IMR-90 (cell line): ENCODE results near the gene PTPRK. TPM values are rescaled to one million over a fixed set of nuclear protein-coding genes. Genes with fewer than 3 reads are reported as not detected.
A peak's percentile ranks its signal among the peaks of the same experiment; 100 is the strongest.

Experiments used
- ATAC-seq: fragments of 200-7000 bp; cut with Tn5 transposase; 2 replicates; pipeline ENCODE4 v1.9.1; 2020; ENCODE audit warnings: low read depth, mild to moderate bottlenecking, moderate library complexity
- BruUV-seq: library from RNA; stranded (reverse); fragments of 400-500 nt; replicated peaks from 2 replicates; lab custom pipeline; 2021; lab: Mats Ljungman, UMichigan
- CTCF ChIA-PET: fragments of 300-600 bp; formaldehyde crosslinking; extraction: SDS; loops from one replicate; lab custom pipeline; 2021; ENCODE audit warnings: antibody characterized with exemption; lab: Yijun Ruan, JAX
- POLR2A ChIA-PET: fragments of 300-600 bp; sonication (Branson Sonifier 250); formaldehyde crosslinking; loops from one replicate; lab custom pipeline; 2022; ENCODE audit warnings: antibody characterized with exemption; ENCODE audit not compliant: unreplicated experiment; lab: Charles Lee
- DNase-seq: peaks from one replicate; pipeline ENCODE4 v3.0.0; 2013
- H2AFZ ChIP-seq: replicated peaks from 2 replicates; pipeline ENCODE3; 2013; ENCODE audit warnings: low read length, mild to moderate bottlenecking; ENCODE audit not compliant: poor library complexity
- H2AK5ac ChIP-seq: 2 replicates; pipeline ENCODE4 v1.6.1; 2013; ENCODE audit warnings: low read depth, low read length, inconsistent platforms
- H2AK9ac ChIP-seq: replicated peaks from 2 replicates; pipeline ENCODE3; 2013; ENCODE audit warnings: mild to moderate bottlenecking, low read depth, low read length, moderate library complexity; ENCODE audit not compliant: poor library complexity
- H2BK120ac ChIP-seq: 2 replicates; pipeline ENCODE4 v1.6.1; 2013; ENCODE audit warnings: low read depth, low read length, inconsistent platforms
- H2BK15ac ChIP-seq: 3 replicates; pipeline ENCODE4 v1.6.1; 2013; ENCODE audit warnings: low read depth, low read length, inconsistent platforms
- H2BK20ac ChIP-seq: 2 replicates; pipeline ENCODE4 v1.6.1; 2013; ENCODE audit warnings: low read depth, mild to moderate bottlenecking, inconsistent platforms, low read length, moderate library complexity
- H2BK5ac ChIP-seq: 2 replicates; pipeline ENCODE4 v1.6.1; 2013; ENCODE audit warnings: mild to moderate bottlenecking, low read depth, low read length, inconsistent platforms; ENCODE audit not compliant: poor library complexity, severe bottlenecking
- H3K14ac ChIP-seq: replicated peaks from 2 replicates; pipeline ENCODE4 v1.6.1; 2013; ENCODE audit warnings: low read depth, low read length, inconsistent platforms
- H3K18ac ChIP-seq: 2 replicates; pipeline ENCODE4 v1.6.1; 2013; ENCODE audit warnings: low read depth, low read length, control low read depth
- H3K23ac ChIP-seq: 2 replicates; pipeline ENCODE4 v1.6.1; 2013; ENCODE audit warnings: low read depth, low read length, inconsistent platforms
- H3K27ac ChIP-seq: 2 replicates; pipeline ENCODE4 v1.5.1; 2013; ENCODE audit warnings: mild to moderate bottlenecking, control low read depth, low read length; ENCODE audit not compliant: insufficient read depth
- H3K27me3 ChIP-seq: 2 replicates; pipeline ENCODE4 v1.6.1; 2013; ENCODE audit warnings: low read length; ENCODE audit not compliant: control insufficient read depth, insufficient read depth
- H3K36me3 ChIP-seq: 2 replicates; pipeline ENCODE4 v1.6.1; 2013; ENCODE audit warnings: low read length, mixed read lengths; ENCODE audit not compliant: control insufficient read depth, insufficient read depth
- H3K4ac ChIP-seq: 2 replicates; pipeline ENCODE4 v1.6.1; 2013; ENCODE audit warnings: low read depth, low read length, inconsistent platforms
- H3K4me1 ChIP-seq: 2 replicates; pipeline ENCODE4 v1.6.1; 2013; ENCODE audit warnings: low read length, mixed read lengths; ENCODE audit not compliant: control insufficient read depth, insufficient read depth
- H3K4me2 ChIP-seq: 2 replicates; pipeline ENCODE4 v1.6.1; 2013; ENCODE audit warnings: low read depth, mild to moderate bottlenecking, control low read depth, low read length, moderate library complexity
- H3K4me3 ChIP-seq: 2 replicates; pipeline ENCODE4 v1.5.1; 2013; ENCODE audit warnings: low read depth, mild to moderate bottlenecking, control low read depth, low read length, moderate library complexity; ENCODE audit not compliant: insufficient read depth
- H3K56ac ChIP-seq: 2 replicates; pipeline ENCODE4 v1.6.1; 2013; ENCODE audit warnings: low read length, inconsistent platforms; ENCODE audit not compliant: insufficient read depth; ENCODE audit errors: extremely low read depth
- H3K79me1 ChIP-seq, 2 experiments: 2 replicates each; pipeline ENCODE4 v1.6.1; 2013; ENCODE audit warnings: low read length in 2 of 2, inconsistent platforms in 1 of 2, low read depth in 1 of 2
- H3K9ac ChIP-seq: 2 replicates; pipeline ENCODE4 v1.6.1; 2013; ENCODE audit warnings: low read depth, low read length, control low read depth
- H3K9me1 ChIP-seq: 2 replicates; pipeline ENCODE4 v1.6.1; 2013; ENCODE audit warnings: low read length, inconsistent platforms; ENCODE audit not compliant: insufficient read depth
- H3K9me3 ChIP-seq: 2 replicates; pipeline ENCODE4 v1.6.1; 2013; ENCODE audit warnings: low read length; ENCODE audit not compliant: control insufficient read depth, insufficient read depth
- H4K20me1 ChIP-seq: 2 replicates; pipeline ENCODE4 v1.6.1; 2013; ENCODE audit warnings: low read length, inconsistent platforms; ENCODE audit not compliant: insufficient read depth
- H4K5ac ChIP-seq: 2 replicates; pipeline ENCODE4 v1.6.1; 2013; ENCODE audit warnings: mild to moderate bottlenecking, low read depth, low read length, control low read depth
- H4K8ac ChIP-seq, 2 experiments: 2 replicates each; pipeline ENCODE4 v1.6.1; 2013; ENCODE audit warnings: low read depth in 2 of 2, low read length in 2 of 2, control low read depth in 1 of 2, inconsistent platforms in 1 of 2
- H4K91ac ChIP-seq: 2 replicates; pipeline ENCODE4 v1.6.1; 2013; ENCODE audit warnings: low read depth, low read length, inconsistent platforms; ENCODE audit not compliant: insufficient read depth
- BHLHE40 ChIP-seq: fragments of 150-350 bp; IDR thresholded peaks from 2 replicates; pipeline ENCODE4 v1.6.1; 2016; ENCODE audit warnings: mild to moderate bottlenecking, low read depth, low read length
- CEBPB ChIP-seq: IDR thresholded peaks from 2 replicates; pipeline ENCODE4 v1.6.1; 2012; ENCODE audit warnings: low read depth, low read length, improper control_type of control experiment
- CHD1 ChIP-seq: IDR thresholded peaks from 2 replicates; pipeline ENCODE4 v1.6.1; 2012; ENCODE audit warnings: low read depth, low read length, improper control_type of control experiment
- FOS ChIP-seq: fragments of 150-350 bp; IDR thresholded peaks from 2 replicates; pipeline ENCODE4 v1.6.1; 2016; ENCODE audit warnings: low read depth, low read length
- MAFK ChIP-seq: IDR thresholded peaks from 2 replicates; pipeline ENCODE4 v1.6.1; 2012; ENCODE audit warnings: low read depth, low read length, improper control_type of control experiment
- MAZ ChIP-seq: IDR thresholded peaks from 2 replicates; pipeline ENCODE4 v1.6.1; 2012; ENCODE audit warnings: low read depth, mild to moderate bottlenecking, low read length, improper control_type of control experiment, moderate library complexity, borderline replicate concordance
- MXI1 ChIP-seq: IDR thresholded peaks from 2 replicates; pipeline ENCODE4 v1.6.1; 2012; ENCODE audit warnings: low read depth, mild to moderate bottlenecking, low read length, moderate library complexity, borderline replicate concordance
- NFE2L2 ChIP-seq: fragments of 150-350 bp; IDR thresholded peaks from 2 replicates; pipeline ENCODE4 v1.6.1; 2016; ENCODE audit warnings: low read depth, mild to moderate bottlenecking, low read length
- POLR2A ChIP-seq: IDR thresholded peaks from 2 replicates; pipeline ENCODE4 v1.6.1; 2012; ENCODE audit warnings: mild to moderate bottlenecking, low read depth, low read length
- RAD21 ChIP-seq: IDR thresholded peaks from 2 replicates; pipeline ENCODE4 v1.6.1; 2012; ENCODE audit warnings: low read length, improper control_type of control experiment
- RCOR1 ChIP-seq: IDR thresholded peaks from 2 replicates; pipeline ENCODE4 v1.6.1; 2012; ENCODE audit warnings: mild to moderate bottlenecking, low read length, improper control_type of control experiment; ENCODE audit not compliant: insufficient replicate concordance
- RFX5 ChIP-seq: IDR thresholded peaks from 2 replicates; pipeline ENCODE4 v1.8.0; 2012; ENCODE audit warnings: low read depth, mild to moderate bottlenecking, low read length, moderate library complexity
- SMC3 ChIP-seq: fragments of 150-350 bp; IDR thresholded peaks from 2 replicates; pipeline ENCODE4 v1.6.1; 2016; ENCODE audit warnings: low read depth, mild to moderate bottlenecking, antibody characterized with exemption, low read length, moderate library complexity
- WGBS, 2 experiments: methylation state at CpG; one replicate each; pipeline versions ENCODE4 v1.1.5 to v1.1.7; 2013; ENCODE audit warnings: missing lambda C conversion rate in 2 of 2; ENCODE audit not compliant: insufficient read length in 1 of 2; ENCODE audit errors: extremely low coverage in 2 of 2; 5-methylcytosine and 5-hydroxymethylcytosine counted together
- dilution Hi-C: fragments of 300-500 bp; cut with HindIII; formaldehyde crosslinking; loops from one replicate; pipeline ENCODE4 v1.14.3; 2018; ENCODE audit warnings: low sequenced_read_pairs; ENCODE audit not compliant: unreplicated experiment
- in situ Hi-C: fragments of 300-500 bp; cut with MboI; formaldehyde crosslinking; loops from 3 replicates; pipeline ENCODE4 v1.14.3; 2019; ENCODE audit warnings: low sequenced_read_pairs, inconsistent platforms, mixed read lengths
- intact Hi-C: fragments of 100-400 bp; cut with micrococcal nuclease; formaldehyde crosslinking; loops from 2 replicates; pipeline ENCODE4 v1.10.0; 2022
- polyA plus RNA-seq, 3 experiments: library from polyadenylated mRNA; depleted of rRNA; stranded (reverse); fragments of >200 nt; gene quantifications; 2 replicates each; pipeline ENCODE4 v1.2.3, GENCODE V29; 2012; ENCODE audit warnings: low replicate concordance in 1 of 3
- total RNA-seq: library from RNA; depleted of rRNA; stranded (reverse); fragments of >200 nt; gene quantifications from 2 replicates; pipeline ENCODE4 v1.2.3, GENCODE V29; 2012
- TF ChIP-seq, protein P1 (sequence below): conservative IDR thresholded peaks from 2 replicates; pipeline ENCODE4 v1.5.1; 2012; ENCODE audit warnings: mild to moderate bottlenecking, low read depth, low read length, improper control_type of control experiment
- TF ChIP-seq, protein P2 (sequence below): fragments of 150-350 bp; IDR thresholded peaks from 2 replicates; pipeline ENCODE4 v1.6.1; 2016; ENCODE audit warnings: low read depth, mild to moderate bottlenecking, low read length, moderate library complexity, borderline replicate concordance
- TF ChIP-seq, protein P3 (sequence below): fragments of 150-350 bp; IDR thresholded peaks from 2 replicates; pipeline ENCODE4 v1.6.1; 2017; ENCODE audit warnings: mild to moderate bottlenecking, antibody characterized with exemption, low read length, low read depth

The PTPRK gene
- total and polyA plus RNA-seq, 2 of the 4 experiments (the other 2 are of a cell fraction) = 18.0 to 80.8 TPM

GRCh38 chr6:128336436-128337095 lies 183.8 kb downstream of the PTPRK start:
- intact Hi-C loops = loop anchor here (5.0 kb wide), 1 partner anchor 181 kb away; no protein-coding TSS in a partner anchor
- H3K27me3 ChIP-seq = no peaks in the 10 kb centered on the region
- H3K56ac ChIP-seq = no peak overlapping the region
- H3K4ac ChIP-seq = no peak overlapping the region
- dilution Hi-C loops = no loop called here
- no peak overlapping the region for H2BK120ac ChIP-seq
- no peak overlapping the region for H4K5ac ChIP-seq
- H3K4me2 ChIP-seq = no peak overlapping the region
- BruUV-seq = no TSS peak
- H2AK5ac ChIP-seq = no peak overlapping the region
- no peak overlapping the region for H3K4me3 ChIP-seq
- H3K9ac ChIP-seq = no peak overlapping the region
- POLR2A ChIA-PET = no interaction called here
- H3K36me3 ChIP-seq = 0 out of 2 replicates have a peak, but pooled peaks cover 2% of the 10 kb centered on the region
- DNase-seq (peak; percentile 5), ATAC-seq (no peak)
- H4K8ac ChIP-seq = no peak overlapping the region
- no peak overlapping the region for H2AFZ ChIP-seq
- no peak overlapping the region for H3K23ac ChIP-seq
- H3K9me3 ChIP-seq = no peaks in the 10 kb centered on the region
- no peaks in the 10 kb centered on the region; the same call in 1 of the 2 replicates for H3K9me1 ChIP-seq
- H2BK5ac ChIP-seq = no peak overlapping the region
- no peak overlapping the region for H3K18ac ChIP-seq
- H4K20me1 ChIP-seq = no peaks in the 10 kb centered on the region; the same call in 1 of the 2 replicates
- no peak overlapping the region for H2AK9ac ChIP-seq
- TF ChIP-seq RFX5 = no peak
- TF ChIP-seq FOS = no peak
- TF ChIP-seq CEBPB = no peak
- TF ChIP-seq CHD1 = no peak
- TF ChIP-seq BHLHE40 = no peak
- no peak for TF ChIP-seq RAD21
- TF ChIP-seq, protein P1, sequence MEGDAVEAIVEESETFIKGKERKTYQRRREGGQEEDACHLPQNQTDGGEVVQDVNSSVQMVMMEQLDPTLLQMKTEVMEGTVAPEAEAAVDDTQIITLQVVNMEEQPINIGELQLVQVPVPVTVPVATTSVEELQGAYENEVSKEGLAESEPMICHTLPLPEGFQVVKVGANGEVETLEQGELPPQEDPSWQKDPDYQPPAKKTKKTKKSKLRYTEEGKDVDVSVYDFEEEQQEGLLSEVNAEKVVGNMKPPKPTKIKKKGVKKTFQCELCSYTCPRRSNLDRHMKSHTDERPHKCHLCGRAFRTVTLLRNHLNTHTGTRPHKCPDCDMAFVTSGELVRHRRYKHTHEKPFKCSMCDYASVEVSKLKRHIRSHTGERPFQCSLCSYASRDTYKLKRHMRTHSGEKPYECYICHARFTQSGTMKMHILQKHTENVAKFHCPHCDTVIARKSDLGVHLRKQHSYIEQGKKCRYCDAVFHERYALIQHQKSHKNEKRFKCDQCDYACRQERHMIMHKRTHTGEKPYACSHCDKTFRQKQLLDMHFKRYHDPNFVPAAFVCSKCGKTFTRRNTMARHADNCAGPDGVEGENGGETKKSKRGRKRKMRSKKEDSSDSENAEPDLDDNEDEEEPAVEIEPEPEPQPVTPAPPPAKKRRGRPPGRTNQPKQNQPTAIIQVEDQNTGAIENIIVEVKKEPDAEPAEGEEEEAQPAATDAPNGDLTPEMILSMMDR = no peak
- TF ChIP-seq, protein P2, sequence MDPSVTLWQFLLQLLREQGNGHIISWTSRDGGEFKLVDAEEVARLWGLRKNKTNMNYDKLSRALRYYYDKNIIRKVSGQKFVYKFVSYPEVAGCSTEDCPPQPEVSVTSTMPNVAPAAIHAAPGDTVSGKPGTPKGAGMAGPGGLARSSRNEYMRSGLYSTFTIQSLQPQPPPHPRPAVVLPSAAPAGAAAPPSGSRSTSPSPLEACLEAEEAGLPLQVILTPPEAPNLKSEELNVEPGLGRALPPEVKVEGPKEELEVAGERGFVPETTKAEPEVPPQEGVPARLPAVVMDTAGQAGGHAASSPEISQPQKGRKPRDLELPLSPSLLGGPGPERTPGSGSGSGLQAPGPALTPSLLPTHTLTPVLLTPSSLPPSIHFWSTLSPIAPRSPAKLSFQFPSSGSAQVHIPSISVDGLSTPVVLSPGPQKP = no peak
- TF ChIP-seq NFE2L2 = no peak
- no peak for TF ChIP-seq RCOR1
- no peak for TF ChIP-seq MXI1
- no peak for TF ChIP-seq MAZ
- TF ChIP-seq, protein P3, sequence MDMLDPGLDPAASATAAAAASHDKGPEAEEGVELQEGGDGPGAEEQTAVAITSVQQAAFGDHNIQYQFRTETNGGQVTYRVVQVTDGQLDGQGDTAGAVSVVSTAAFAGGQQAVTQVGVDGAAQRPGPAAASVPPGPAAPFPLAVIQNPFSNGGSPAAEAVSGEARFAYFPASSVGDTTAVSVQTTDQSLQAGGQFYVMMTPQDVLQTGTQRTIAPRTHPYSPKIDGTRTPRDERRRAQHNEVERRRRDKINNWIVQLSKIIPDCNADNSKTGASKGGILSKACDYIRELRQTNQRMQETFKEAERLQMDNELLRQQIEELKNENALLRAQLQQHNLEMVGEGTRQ = no peak
- TF ChIP-seq POLR2A = no peak
- no peak for TF ChIP-seq SMC3
- no peak for TF ChIP-seq MAFK
- no CpG with 5 or more reads among the region's 3 CpGs for WGBS, 2 experiments
- H3K79me1 ChIP-seq = peaks cover 15 to 57% of the 10 kb centered on the region in 2 experiments
- in situ Hi-C loops = no loop called here
- peaks cover 3% of the 10 kb centered on the region for H3K4me1 ChIP-seq
- no peak overlapping the region for H2BK20ac ChIP-seq
- no peak overlapping the region for H3K14ac ChIP-seq
- CTCF ChIA-PET = interaction anchor here (1.0 kb wide), 1 partner anchor 135 kb away, joined by 3 read pairs; no protein-coding TSS in a partner anchor
- no peak overlapping the region for H3K27ac ChIP-seq
- H4K91ac ChIP-seq = no peak overlapping the region
- H2BK15ac ChIP-seq = no peak overlapping the region
